Measurements from ENCODE around the gene VWA1.

The VWA1 gene

DNA sequence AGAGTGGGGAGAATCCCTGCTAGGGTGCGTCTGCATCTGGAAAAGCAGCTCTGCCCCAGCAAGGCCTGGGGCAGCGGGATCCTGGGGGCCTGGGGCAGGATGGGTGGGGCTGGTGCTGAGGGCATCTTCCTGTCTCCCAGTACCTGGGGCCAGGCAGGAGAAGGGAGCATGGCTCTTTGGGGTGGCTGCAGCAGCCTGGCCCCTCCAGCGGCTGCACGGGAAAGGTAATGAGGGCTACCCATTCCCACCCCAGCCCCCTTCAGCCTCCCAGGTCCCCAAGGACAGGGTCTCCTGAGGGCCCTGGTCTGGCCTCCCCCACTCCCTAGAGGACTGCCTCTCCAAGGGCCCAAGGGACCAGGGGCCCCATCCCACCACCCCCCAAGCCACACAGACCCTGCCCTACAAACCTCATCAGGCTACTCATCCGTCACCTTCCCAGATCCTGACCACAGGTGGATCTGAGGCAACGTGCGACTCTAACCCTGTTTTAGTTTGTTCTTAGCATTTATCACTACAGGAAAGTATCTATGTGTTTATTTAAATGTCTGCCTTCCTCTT is 13.5 kb upstream of the VWA1 start (continued):
- TF ChIP-seq, protein P1, sequence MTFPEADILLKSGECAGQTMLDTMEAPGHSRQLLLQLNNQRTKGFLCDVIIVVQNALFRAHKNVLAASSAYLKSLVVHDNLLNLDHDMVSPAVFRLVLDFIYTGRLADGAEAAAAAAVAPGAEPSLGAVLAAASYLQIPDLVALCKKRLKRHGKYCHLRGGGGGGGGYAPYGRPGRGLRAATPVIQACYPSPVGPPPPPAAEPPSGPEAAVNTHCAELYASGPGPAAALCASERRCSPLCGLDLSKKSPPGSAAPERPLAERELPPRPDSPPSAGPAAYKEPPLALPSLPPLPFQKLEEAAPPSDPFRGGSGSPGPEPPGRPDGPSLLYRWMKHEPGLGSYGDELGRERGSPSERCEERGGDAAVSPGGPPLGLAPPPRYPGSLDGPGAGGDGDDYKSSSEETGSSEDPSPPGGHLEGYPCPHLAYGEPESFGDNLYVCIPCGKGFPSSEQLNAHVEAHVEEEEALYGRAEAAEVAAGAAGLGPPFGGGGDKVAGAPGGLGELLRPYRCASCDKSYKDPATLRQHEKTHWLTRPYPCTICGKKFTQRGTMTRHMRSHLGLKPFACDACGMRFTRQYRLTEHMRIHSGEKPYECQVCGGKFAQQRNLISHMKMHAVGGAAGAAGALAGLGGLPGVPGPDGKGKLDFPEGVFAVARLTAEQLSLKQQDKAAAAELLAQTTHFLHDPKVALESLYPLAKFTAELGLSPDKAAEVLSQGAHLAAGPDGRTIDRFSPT (tag by site-specific recombination; IDR thresholded peaks at IDR 0.05) = no peak
- TF ChIP-seq ZNF114 (tag by site-specific recombination; IDR thresholded peaks at IDR 0.05) (no peak), KLF10 (tag by site-specific recombination; IDR thresholded peaks at IDR 0.05) (no peak), ZNF777 (tag by site-specific recombination; IDR thresholded peaks at IDR 0.05; ENCODE audit: borderline replicate concordance) (no peak), IKZF3 (tag by site-specific recombination; IDR thresholded peaks at IDR 0.05) (no peak), ZNF311 (tag by site-specific recombination; IDR thresholded peaks at IDR 0.05; ENCODE audit: borderline replicate concordance) (no peak), ZSCAN16 (tag by site-specific recombination; IDR thresholded peaks at IDR 0.05) (no peak)
- TF ChIP-seq, protein P2, sequence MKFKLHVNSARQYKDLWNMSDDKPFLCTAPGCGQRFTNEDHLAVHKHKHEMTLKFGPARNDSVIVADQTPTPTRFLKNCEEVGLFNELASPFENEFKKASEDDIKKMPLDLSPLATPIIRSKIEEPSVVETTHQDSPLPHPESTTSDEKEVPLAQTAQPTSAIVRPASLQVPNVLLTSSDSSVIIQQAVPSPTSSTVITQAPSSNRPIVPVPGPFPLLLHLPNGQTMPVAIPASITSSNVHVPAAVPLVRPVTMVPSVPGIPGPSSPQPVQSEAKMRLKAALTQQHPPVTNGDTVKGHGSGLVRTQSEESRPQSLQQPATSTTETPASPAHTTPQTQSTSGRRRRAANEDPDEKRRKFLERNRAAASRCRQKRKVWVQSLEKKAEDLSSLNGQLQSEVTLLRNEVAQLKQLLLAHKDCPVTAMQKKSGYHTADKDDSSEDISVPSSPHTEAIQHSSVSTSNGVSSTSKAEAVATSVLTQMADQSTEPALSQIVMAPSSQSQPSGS (tag by site-specific recombination; IDR thresholded peaks at IDR 0.05; ENCODE audit: low read depth) = no peak
- TF ChIP-seq, protein P3, sequence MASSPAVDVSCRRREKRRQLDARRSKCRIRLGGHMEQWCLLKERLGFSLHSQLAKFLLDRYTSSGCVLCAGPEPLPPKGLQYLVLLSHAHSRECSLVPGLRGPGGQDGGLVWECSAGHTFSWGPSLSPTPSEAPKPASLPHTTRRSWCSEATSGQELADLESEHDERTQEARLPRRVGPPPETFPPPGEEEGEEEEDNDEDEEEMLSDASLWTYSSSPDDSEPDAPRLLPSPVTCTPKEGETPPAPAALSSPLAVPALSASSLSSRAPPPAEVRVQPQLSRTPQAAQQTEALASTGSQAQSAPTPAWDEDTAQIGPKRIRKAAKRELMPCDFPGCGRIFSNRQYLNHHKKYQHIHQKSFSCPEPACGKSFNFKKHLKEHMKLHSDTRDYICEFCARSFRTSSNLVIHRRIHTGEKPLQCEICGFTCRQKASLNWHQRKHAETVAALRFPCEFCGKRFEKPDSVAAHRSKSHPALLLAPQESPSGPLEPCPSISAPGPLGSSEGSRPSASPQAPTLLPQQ (tag by site-specific recombination; IDR thresholded peaks at IDR 0.05) = no peak

DNA sequence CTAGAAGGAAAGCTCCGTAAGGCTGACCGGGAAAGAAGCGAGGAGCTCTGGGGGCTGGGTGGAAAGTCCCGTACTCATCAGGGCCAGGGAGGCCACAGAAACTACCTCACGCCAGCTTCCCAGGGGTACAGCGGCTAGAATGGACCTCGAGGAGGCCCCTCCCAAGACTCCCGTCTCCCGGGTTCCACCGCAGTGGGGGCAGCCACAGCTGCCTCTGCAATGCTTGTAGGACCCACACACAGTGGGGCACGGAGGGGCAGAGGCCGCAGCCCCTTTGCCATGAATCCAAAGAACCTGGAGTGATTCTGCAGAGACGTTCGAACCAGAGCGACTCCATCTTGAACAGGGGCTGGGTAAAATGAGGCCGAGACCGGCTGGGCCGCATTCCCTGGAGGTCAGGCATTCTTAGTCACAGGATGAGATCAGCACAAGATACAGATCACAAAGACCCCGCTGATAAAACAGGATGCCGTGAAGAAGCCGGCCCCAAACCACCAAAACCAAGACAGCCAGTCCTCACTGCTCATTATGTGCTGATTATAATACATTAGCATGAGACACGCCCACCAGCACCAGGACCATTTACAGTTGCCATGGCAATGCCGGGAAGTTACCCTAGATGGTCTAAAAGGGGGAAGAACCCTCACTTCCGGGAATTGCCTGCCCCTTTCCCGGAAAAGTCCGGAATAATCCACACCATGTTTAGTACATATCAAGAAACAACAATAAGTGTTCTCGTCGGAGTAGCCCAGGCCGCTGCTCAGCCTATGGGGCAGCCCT is 12.8 kb upstream of the VWA1 start:
- CTCF ChIA-PET = interaction anchor here (0.7 kb wide), 1 partner anchor 50 kb away, joined by 3 read pairs; no protein-coding TSS in a partner anchor

DNA sequence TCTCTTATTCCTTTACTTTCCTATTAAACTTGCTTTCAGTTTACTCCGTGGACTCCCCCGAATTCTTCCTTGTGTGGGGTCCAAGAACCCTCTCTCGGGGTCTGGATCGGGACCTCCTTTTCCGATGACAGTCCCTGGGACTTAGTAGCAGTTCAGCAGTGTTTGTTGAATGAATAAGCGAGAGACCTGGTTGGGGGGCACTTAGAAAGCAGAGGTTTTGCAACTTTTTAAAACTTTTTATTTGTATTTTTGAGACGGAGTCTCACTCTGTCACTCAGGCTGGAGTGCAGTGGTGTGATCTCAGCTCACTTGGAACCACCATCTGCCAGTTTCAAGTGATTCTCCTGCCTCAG is 12.3 kb upstream of the VWA1 start:
- no peaks in the 10 kb centered on the region for H3K9me3 ChIP-seq (ENCODE audit: control insufficient read depth, insufficient read depth, low read depth, low read length)
- POLR2A ChIA-PET = interaction anchor here (1.2 kb wide), 1 partner anchor 21 kb away, joined by 3 read pairs; no protein-coding TSS in a partner anchor
- no peak overlapping the region for H3K4me3 ChIP-seq (ENCODE audit: low read depth, low read length)
- TF ChIP-seq ZNF133 (tag by site-specific recombination; IDR thresholded peaks at IDR 0.05) (no peak), KLF16 (tag by site-specific recombination; IDR thresholded peaks at IDR 0.05) (no peak), ZBTB7A (tag by site-specific recombination; IDR thresholded peaks at IDR 0.05; ENCODE audit: low read depth) (no peak), ZNF174 (tag by site-specific recombination; IDR thresholded peaks at IDR 0.05) (no peak), YY1 (tag by site-specific recombination; IDR thresholded peaks at IDR 0.05) (no peak), WT1 (tag by site-specific recombination; IDR thresholded peaks at IDR 0.05) (no peak), ZEB2 (tag by site-specific recombination; IDR thresholded peaks at IDR 0.05) (no peak), ZNF549 (tag by site-specific recombination; IDR thresholded peaks at IDR 0.05) (no peak), ZNF610 (tag by site-specific recombination; IDR thresholded peaks at IDR 0.05; ENCODE audit: borderline replicate concordance) (no peak), ZNF677 (tag by site-specific recombination; IDR thresholded peaks at IDR 0.05) (no peak), ZNF747 (tag by site-specific recombination; IDR thresholded peaks at IDR 0.05) (no peak), ZNF10 (tag by site-specific recombination; IDR thresholded peaks at IDR 0.05) (no peak)
- CTCF ChIA-PET = interaction anchor here (0.9 kb wide), 1 partner anchor 18 kb away, joined by 4 read pairs; no protein-coding TSS in a partner anchor
- H3K27ac ChIP-seq (ENCODE audit: extremely low read depth, low read depth, low read length) = no peak overlapping the region
- H3K36me3 ChIP-seq (ENCODE audit: control insufficient read depth in 2 of 2, insufficient read depth in 1 of 2, low read length in 2 of 2) = no peaks in the 10 kb centered on the region
- no peaks in the 10 kb centered on the region for H3K4me1 ChIP-seq (ENCODE audit: control insufficient read depth, insufficient read depth, low read length)

More for the DNA sequence above, 12.8 kb upstream of the VWA1 start:
- Histone ChIP-seq H3K36me3 (ENCODE audit: control insufficient read depth in 2 of 2, insufficient read depth in 1 of 2, low read length in 2 of 2) (no peaks in the 10 kb centered on the region), H3K27ac (ENCODE audit: extremely low read depth, low read depth, low read length) (no peak overlapping the region), H3K9me3 (ENCODE audit: control insufficient read depth, insufficient read depth, low read depth, low read length) (no peaks in the 10 kb centered on the region), H3K4me1 (ENCODE audit: control insufficient read depth, insufficient read depth, low read length) (no peaks in the 10 kb centered on the region), H3K4me3 (ENCODE audit: low read depth, low read length) (no peak overlapping the region)
- POLR2A ChIA-PET = no interaction called here
- TF ChIP-seq ZNF335 (tag by site-specific recombination; conservative IDR thresholded peaks at IDR 0.05) (0 out of 2 replicates have a peak, but pooled peaks have one; percentile 13), KLF16 (tag by site-specific recombination; IDR thresholded peaks at IDR 0.05) (no peak), KLF9 (tag by site-specific recombination; IDR thresholded peaks at IDR 0.05; ENCODE audit: low read depth) (peak; percentile 37; the same call in 1 of the 2 replicates)
- TF ChIP-seq, protein P4, sequence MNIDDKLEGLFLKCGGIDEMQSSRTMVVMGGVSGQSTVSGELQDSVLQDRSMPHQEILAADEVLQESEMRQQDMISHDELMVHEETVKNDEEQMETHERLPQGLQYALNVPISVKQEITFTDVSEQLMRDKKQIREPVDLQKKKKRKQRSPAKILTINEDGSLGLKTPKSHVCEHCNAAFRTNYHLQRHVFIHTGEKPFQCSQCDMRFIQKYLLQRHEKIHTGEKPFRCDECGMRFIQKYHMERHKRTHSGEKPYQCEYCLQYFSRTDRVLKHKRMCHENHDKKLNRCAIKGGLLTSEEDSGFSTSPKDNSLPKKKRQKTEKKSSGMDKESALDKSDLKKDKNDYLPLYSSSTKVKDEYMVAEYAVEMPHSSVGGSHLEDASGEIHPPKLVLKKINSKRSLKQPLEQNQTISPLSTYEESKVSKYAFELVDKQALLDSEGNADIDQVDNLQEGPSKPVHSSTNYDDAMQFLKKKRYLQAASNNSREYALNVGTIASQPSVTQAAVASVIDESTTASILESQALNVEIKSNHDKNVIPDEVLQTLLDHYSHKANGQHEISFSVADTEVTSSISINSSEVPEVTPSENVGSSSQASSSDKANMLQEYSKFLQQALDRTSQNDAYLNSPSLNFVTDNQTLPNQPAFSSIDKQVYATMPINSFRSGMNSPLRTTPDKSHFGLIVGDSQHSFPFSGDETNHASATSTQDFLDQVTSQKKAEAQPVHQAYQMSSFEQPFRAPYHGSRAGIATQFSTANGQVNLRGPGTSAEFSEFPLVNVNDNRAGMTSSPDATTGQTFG (tag by site-specific recombination; IDR thresholded peaks at IDR 0.05; ENCODE audit: borderline replicate concordance) = no peak
